GM21619 (cell line): Measurements from ENCODE around the gene ZNF611.
"Not testable (repeated sequence)": the region's sequence is repeated elsewhere in the genome, so short reads cannot be mapped to it uniquely, and the experiment has no call there.

Experiments used
- ATAC-seq: cut with Tn5 transposase; IDR thresholded peaks from one replicate; pipeline ENCODE4 v1.9.1; 2021; ENCODE audit not compliant: unreplicated experiment

The ZNF611 gene

DNA sequence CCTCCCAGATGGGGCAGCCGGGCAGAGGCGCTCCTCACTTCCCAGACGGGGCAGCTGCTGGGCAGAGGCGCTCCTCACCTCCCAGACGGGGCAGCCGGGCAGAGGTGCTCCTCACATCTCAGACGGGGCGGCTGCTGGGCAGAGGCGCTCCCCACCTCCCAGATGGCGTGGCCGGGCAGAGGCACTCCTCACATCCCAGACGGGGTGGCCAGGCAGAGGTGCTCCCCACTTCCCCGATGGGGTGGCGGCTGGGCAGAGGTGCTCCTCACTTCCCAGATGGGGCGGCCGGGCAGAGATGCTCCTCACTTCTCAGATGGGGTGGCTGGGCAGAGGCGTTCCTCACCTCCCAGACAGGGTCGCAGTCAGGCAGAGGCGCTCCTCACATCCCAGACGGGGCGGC lies 14.3 kb downstream of the ZNF611 start:
- not testable (repeated sequence) for ATAC-seq

DNA sequence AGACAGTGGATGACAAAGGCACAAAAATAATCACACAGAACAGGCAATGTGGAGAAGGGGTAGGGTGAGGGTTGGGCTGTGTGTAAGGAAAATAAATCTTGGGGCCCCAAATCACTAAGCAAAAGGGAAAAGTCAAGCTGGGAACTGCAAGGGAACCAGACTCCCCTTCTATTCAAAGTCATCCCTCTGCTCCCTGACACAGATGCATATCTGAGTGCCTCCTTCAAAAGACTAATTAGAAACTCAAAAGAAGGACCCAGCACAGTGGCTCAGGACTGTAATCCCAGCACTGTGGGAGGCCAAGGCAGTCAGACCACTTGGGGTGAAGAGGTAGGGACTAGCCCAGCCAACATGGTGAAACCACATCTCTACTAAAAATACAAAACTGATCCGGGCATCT lies 18.3 kb downstream of the ZNF611 start:
- no peak for ATAC-seq

DNA sequence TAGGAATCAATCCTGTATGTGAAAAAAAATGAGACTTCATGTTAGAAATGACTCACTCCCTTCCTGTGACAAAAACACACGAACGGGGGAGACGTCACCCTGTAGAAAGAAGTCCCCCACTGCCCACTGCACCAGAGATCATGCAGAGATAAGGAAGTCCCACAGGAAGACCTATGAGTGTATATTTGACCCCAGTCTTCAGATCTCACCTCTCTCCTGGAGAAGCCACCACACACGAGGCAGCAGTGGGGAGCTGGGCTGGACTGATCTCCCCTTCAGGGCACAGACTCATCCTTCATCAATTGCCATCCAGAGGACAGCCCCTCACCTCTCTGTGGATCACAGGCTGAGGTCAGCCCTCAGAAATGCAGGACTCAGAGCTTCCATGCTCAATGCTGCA lies 18.9 kb downstream of the ZNF611 start:
- ATAC-seq: not testable (repeated sequence)

DNA sequence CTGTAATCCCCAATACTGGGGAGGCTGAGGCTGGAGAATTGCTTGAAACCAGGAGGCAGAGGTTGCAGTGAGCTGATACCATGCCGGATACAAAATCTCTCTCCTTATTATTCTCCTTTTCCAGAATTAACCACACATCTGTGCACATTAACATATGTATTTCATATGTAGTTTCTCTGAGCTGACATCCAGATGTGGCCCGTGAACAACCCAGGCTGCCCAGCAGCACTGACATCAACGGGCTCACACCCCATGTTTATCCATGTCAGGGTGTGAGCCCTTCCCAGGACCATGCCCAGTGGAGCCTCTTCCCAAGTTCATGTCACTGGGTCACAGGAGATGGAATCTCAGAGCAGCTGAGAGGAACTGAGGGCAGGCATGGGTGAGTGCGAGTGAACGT lies 19.5 kb downstream of the ZNF611 start:
- ATAC-seq: not testable (repeated sequence)

DNA sequence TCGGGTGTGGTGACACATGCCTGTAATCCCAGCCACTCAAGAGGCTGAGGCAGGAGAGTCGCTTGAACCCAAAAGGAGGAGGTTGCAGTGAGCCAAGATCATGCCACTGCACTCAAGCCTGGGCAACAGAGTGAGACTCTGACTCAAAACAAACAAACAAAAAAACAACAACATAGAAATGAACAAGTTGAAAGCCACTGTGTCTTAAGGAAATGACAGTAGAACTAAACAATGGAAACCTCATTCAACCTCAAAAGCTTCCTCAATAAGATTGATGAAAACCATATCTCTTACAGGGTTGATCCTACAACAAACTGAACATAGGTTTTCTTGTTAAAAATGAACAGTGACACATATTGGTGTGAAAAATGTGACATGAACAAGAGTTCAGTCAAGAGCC lies 21.8 kb downstream of the ZNF611 start:
- not testable (repeated sequence) for ATAC-seq

GRCh38 chr19:52711661-52712060 lies 23.2 kb downstream of the ZNF611 start:
- not testable (repeated sequence) for ATAC-seq

GRCh38 chr19:52710538-52710937 lies 24.3 kb downstream of the ZNF611 start:
- no peak for ATAC-seq

DNA sequence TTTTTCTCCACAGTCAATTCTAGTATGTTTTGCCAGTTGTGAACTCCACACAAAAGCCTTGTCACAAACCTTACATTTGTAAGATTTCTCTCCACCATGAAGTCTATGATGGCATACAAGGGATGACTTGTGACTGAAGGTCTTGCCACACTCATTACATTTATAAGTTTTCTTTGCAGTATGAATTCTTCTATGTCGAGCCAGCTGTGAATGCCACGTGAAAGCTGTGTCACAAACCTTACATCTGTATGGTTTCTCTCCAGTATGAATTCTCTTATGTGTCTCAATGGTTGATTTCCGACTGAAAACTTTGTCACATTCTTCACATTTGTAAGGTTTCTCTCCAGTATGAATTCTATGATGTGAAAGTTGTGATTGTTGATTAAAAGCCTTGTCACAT lies 29.2 kb downstream of the ZNF611 start:
- not testable (repeated sequence) for ATAC-seq

- no peak for ATAC-seq
Observed at GRCh38 chr19:52703917-52704316, 30.9 kb downstream of the ZNF611 start.

- ATAC-seq: no peak
Observed at GRCh38 chr19:52700673-52701072, 34.2 kb downstream of the ZNF611 start.

DNA sequence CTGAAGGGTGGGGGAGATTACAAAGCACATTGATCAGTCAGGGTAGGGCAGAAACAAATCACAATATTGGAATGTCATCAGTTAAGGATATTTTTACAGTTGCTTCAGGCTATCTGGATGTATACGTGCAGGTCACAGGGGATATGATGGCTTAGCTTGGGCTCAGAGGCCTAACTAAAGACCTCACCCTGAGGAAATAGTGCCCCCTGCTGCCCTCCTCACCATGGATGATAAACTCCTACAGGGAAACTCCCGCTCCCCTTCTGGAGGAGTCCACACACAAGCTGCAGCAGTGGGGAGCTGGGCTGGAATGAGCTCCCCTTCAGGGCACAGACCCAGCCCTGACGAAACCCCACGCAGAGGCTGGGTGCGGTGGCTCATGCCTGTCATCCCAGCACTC lies 35.3 kb downstream of the ZNF611 start:
- ATAC-seq: not testable (repeated sequence)

GRCh38 chr19:52695996-52696395 lies 38.8 kb downstream of the ZNF611 start:
- no peak for ATAC-seq

DNA sequence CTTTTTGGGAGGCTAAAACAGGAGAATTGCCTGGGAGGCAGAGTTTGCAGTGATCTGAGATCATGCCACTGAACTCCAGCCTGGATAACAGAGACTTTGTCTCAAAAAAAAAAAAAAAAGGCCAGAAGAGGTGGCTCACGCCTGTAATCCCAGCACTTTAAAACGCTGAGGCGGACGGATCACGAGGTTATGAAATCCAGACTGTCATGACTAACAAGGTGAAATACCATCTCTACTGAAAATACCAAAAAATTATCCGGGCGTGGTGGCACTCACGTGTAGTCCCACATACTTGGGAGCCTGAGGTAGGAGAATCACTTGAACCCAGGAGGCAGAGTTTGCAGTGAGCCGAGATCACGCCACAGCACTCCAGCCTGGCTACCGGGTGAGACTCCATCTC lies 39.9 kb downstream of the ZNF611 start:
- no peak for ATAC-seq

- not testable (repeated sequence) for ATAC-seq
Observed at GRCh38 chr19:52694281-52694680, 40.6 kb downstream of the ZNF611 start.

GRCh38 chr19:52692431-52693008 lies 42.3 kb downstream of the ZNF611 start:
- ATAC-seq: no peak

- ATAC-seq: no peak
Observed at GRCh38 chr19:52691737-52692136, 43.1 kb downstream of the ZNF611 start.

- no peak for ATAC-seq
Observed at GRCh38 chr19:52691215-52691610, 43.6 kb downstream of the ZNF611 start.

DNA sequence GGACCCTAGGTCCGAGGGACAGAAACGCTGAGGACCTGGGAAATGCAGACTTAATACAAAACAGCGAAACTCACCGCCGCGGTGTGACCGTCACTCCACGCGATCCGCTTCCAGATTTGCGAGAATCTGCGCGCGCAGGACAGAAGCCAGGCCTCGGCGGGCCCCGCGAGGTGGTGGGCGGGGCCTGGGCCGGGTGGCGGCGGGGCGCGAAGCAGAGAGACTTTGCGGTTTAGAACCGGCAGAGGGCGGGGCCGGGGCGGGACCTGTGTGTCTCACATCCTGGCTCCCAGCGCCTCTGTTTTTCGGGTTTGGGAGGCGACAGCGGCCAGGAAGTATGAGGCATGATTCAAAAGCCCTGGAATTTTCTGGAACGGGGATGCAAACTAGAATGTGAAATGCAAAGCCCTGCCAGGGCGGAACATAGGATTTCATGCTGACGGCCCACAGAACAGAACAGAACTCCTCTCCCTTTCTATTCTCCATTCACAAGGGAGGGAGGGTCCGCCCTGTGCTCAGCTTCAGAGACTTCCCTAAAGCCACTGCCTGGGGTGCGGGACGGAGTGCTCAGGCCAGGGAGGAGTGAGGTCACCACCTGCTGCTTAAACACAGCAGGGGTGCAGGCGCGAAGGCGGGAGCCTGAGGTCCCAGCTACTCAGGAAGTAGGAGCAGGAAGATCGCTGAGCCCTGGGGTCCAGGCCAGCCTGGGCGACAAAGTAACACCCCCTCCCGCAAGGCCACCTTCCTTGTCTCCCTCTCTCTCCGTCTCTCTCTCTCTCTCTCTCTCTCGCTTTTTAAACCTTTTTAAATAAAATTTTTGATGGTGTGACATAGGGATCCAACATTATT lies 44.3 kb downstream of the ZNF611 start:
- ATAC-seq: peak; percentile 74

DNA sequence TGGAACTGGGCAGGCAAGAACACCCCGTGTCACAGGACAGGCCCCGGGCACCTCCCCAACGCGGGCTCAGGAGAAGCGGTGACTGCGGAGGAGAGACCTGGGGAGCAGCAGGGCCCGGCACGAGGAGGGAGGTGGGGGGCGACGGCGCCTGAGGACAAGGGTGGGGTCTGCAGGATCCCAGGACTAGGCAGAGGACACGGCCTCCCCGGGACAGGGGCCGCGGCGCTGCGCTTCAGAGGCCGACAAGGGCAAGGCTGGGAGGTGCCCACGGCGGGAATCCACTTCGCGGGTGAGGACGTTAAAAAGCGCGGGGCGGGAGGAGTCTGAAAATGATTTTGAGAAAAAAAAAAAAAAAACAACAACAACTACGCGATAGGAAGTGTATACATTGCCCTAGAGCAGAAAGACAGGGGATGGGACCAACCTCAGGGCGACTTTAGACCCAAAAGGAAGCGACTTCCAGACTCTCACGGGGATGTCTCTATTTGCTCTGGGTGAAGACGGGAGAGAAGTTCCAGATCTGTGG lies 44.9 kb downstream of the ZNF611 start:
- peak; percentile 35 for ATAC-seq

GRCh38 chr19:52688925-52689796 lies 45.7 kb downstream of the ZNF611 start:
- not testable (repeated sequence) for ATAC-seq

- ATAC-seq: no peak
Observed at GRCh38 chr19:52688335-52688734, 46.5 kb downstream of the ZNF611 start.
